Endothelial cell of umbilical vein (primary cell): ENCODE data around the gene UNKL. TPM values are rescaled to one million over a fixed set of nuclear protein-coding genes. Genes with fewer than 3 reads are reported as not detected.

Source experiments
- BruUV-seq: library from RNA; stranded (reverse); fragments of 400-500 nt; replicated peaks from 2 replicates; lab custom pipeline; 2021; lab: Mats Ljungman, UMichigan
- CTCF ChIA-PET: fragments of 300-600, 350-600 bp; sonication (Branson Sonifier 250); formaldehyde crosslinking; loops from one replicate; lab custom pipeline; 2021; ENCODE audit warnings: antibody characterized with exemption, inconsistent platforms; lab: Charles Lee
- POLR2A ChIA-PET: fragments of 300-600, 350-600 bp; sonication (Branson Sonifier 250); formaldehyde crosslinking; loops from one replicate; lab custom pipeline; 2021; ENCODE audit warnings: antibody characterized with exemption, inconsistent platforms; lab: Charles Lee
- DNase-seq: peaks from one replicate; pipeline ENCODE4 v3.0.0-alpha.2; 2011; ENCODE audit warnings: low read depth, low spot score
- FAIRE-seq: peaks from 2 replicates; lab custom pipeline; 2011; peaks lifted over from hg19 to GRCh38; lab: Jason Lieb, UNC
- H2AFZ ChIP-seq: 2 replicates; pipeline ENCODE4 v1.6.0; 2012; ENCODE audit warnings: low read depth, low read length, control low read depth, inconsistent platforms
- H3K27ac ChIP-seq: 2 replicates; pipeline ENCODE4 v1.5.1; 2011; ENCODE audit warnings: low read depth, mild to moderate bottlenecking, control low read depth, low read length, moderate library complexity; ENCODE audit not compliant: insufficient read depth
- H3K27me3 ChIP-seq, 2 experiments: 2 replicates each; pipeline versions ENCODE4 v1.6.0 to v1.6.1; 2011; ENCODE audit warnings: low read length in 2 of 2, mixed read lengths in 1 of 2; ENCODE audit not compliant: control insufficient read depth in 2 of 2, insufficient read depth in 2 of 2
- H3K36me3 ChIP-seq, 2 experiments: 2 replicates in 1 of 2; 3 replicates in 1 of 2; pipeline ENCODE4 v1.5.1; 2011; ENCODE audit warnings: low read length in 2 of 2, mild to moderate bottlenecking in 1 of 2, moderate library complexity in 1 of 2; ENCODE audit not compliant: control insufficient read depth in 2 of 2, insufficient read depth in 2 of 2; ENCODE audit errors: extremely low read depth in 1 of 2
- H3K4me1 ChIP-seq: 3 replicates; pipeline ENCODE4 v1.5.1; 2011; ENCODE audit warnings: mild to moderate bottlenecking, low read length; ENCODE audit not compliant: control insufficient read depth, insufficient read depth; ENCODE audit errors: extremely low read depth
- H3K4me2 ChIP-seq: 2 replicates; pipeline ENCODE4 v1.6.1; 2011; ENCODE audit warnings: low read length, control low read depth, mixed read lengths; ENCODE audit not compliant: insufficient read depth
- H3K4me3 ChIP-seq, 3 experiments: fragments of 200-600 bp in 1 of 3; sonication (generic), shearing (Covaris generic) in 1 of 3; replicated peaks in 1 of 3; 2 replicates each; pipeline ENCODE4 v1.5.1; 2011 to 2016; ENCODE audit warnings: control low read depth in 3 of 3, low read length in 3 of 3, mild to moderate bottlenecking in 2 of 3, inconsistent platforms in 1 of 3, low read depth in 1 of 3, moderate library complexity in 1 of 3; ENCODE audit not compliant: insufficient read depth in 1 of 3
- H3K79me2 ChIP-seq: 2 replicates; pipeline ENCODE4 v1.6.0; 2012; ENCODE audit warnings: low read length, inconsistent platforms; ENCODE audit not compliant: control insufficient read depth, insufficient read depth
- H3K9ac ChIP-seq: replicated peaks from 2 replicates; pipeline ENCODE3; 2011; ENCODE audit warnings: low read length, control low read depth; ENCODE audit not compliant: insufficient read depth; ENCODE audit errors: extremely low read depth
- H3K9me1 ChIP-seq: replicated peaks from 3 replicates; pipeline ENCODE4 v1.6.0; 2011; ENCODE audit warnings: mild to moderate bottlenecking, low read length; ENCODE audit not compliant: control insufficient read depth, insufficient read depth; ENCODE audit errors: extremely low read depth
- H3K9me3 ChIP-seq: replicated peaks from 2 replicates; pipeline ENCODE4 v1.5.1; 2012; ENCODE audit warnings: low read length, inconsistent platforms; ENCODE audit not compliant: control insufficient read depth, insufficient read depth
- H4K20me1 ChIP-seq: replicated peaks from 2 replicates; pipeline ENCODE3; 2011; ENCODE audit warnings: mild to moderate bottlenecking, low read length; ENCODE audit not compliant: control insufficient read depth, insufficient read depth; ENCODE audit errors: extremely low read depth
- EZH2 ChIP-seq: IDR thresholded peaks from 2 replicates; pipeline ENCODE4 v1.6.1; 2012; ENCODE audit warnings: borderline replicate concordance, low read depth, mild to moderate bottlenecking, moderate library complexity, low read length, inconsistent platforms; ENCODE audit not compliant: severe bottlenecking
- FOS ChIP-seq: IDR thresholded peaks from 2 replicates; pipeline ENCODE4 v1.6.1; 2011; ENCODE audit warnings: mild to moderate bottlenecking, low read length, moderate library complexity, borderline replicate concordance; ENCODE audit not compliant: insufficient read depth
- GATA2 ChIP-seq: IDR thresholded peaks from 2 replicates; pipeline ENCODE4 v1.7.0; 2011; ENCODE audit warnings: low read depth, mild to moderate bottlenecking, moderate library complexity, mixed read lengths, low read length; ENCODE audit not compliant: insufficient read length, insufficient read depth
- JUN ChIP-seq: IDR thresholded peaks from 2 replicates; pipeline ENCODE4 v1.6.1; 2011; ENCODE audit warnings: borderline replicate concordance, low read depth; ENCODE audit not compliant: insufficient read length, insufficient read depth
- MYC ChIP-seq: IDR thresholded peaks from one replicate; pipeline ENCODE4 v1.6.1; 2011; ENCODE audit warnings: mild to moderate bottlenecking, low read depth, low read length
- POLR2A ChIP-seq: IDR thresholded peaks from 2 replicates; pipeline ENCODE4 v1.6.1; 2012; ENCODE audit warnings: low read depth, mild to moderate bottlenecking, control low read depth, low read length
- dilution Hi-C: fragments of 300-500 bp; cut with MboI; formaldehyde crosslinking; loops from one replicate; pipeline ENCODE4 v1.15.0; 2019; ENCODE audit warnings: low sequenced_read_pairs; ENCODE audit not compliant: extremely low pct_ligation_motif_present
- intact Hi-C: fragments of 100-400 bp; cut with micrococcal nuclease; formaldehyde crosslinking; loops from one replicate; pipeline ENCODE4 v1.10.0; 2022
- polyA plus RNA-seq, 4 experiments: library from polyadenylated mRNA; depleted of rRNA in 3 of 4; stranded (reverse) in 3 of 4; unstranded in 1 of 4; fragments of >200 nt; gene quantifications; 2 replicates each; pipeline versions ENCODE4 v1.2.1 to v1.2.3, GENCODE V29; 2011 to 2012; ENCODE audit warnings: missing spikeins in 1 of 4
- total RNA-seq: library from RNA; stranded (reverse); gene quantifications from 2 replicates; pipeline ENCODE4 v1.2.3, GENCODE V29; 2021
- TF ChIP-seq, protein P1 (sequence below), 2 donors: IDR thresholded peaks; 1 replicate in 1 of 2; 2 replicates in 1 of 2; pipeline ENCODE4 v1.5.1; 2011; ENCODE audit warnings: low read length in 2 of 2, mild to moderate bottlenecking in 2 of 2, moderate library complexity in 2 of 2, control low read depth in 1 of 2, inconsistent platforms in 1 of 2, low read depth in 1 of 2; ENCODE audit not compliant: insufficient read depth in 1 of 2; ENCODE audit errors: extremely low read depth in 1 of 2
- TF ChIP-seq, protein P2 (sequence below): IDR thresholded peaks from 2 replicates; pipeline ENCODE4 v1.6.1; 2011; ENCODE audit not compliant: insufficient read depth, insufficient read length

UNKL gene
- total and polyA plus RNA-seq, 2 donors (not counting 3 experiments of a cell fraction or from before 2014, with no cell fraction given), result 17.1 to 32.8 TPM

DNA sequence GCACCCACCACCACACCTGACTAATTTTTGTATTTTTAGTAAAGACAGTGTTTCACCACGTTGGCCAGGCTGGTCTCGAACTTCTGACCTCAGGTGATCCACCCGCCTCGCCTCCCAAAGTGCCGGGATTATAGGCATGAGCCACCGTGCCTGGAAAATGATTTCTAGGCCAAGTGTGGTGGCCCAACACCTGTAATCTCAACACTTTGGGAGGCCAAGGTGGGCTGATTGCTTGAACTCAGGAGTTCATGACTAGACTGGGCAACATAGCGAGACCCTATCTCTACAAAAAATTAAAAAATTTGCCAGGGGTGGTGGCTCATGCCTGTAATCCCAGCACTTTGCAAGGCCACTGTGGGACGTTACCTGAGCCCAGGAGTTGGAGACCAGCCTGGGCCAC is 92.1 kb downstream of the UNKL start:
- Histone ChIP-seq H3K9me3 (no peaks in the 10 kb centered on the region), H3K27me3 (no peaks in the 10 kb centered on the region), H3K9me1 (no peaks in the 10 kb centered on the region), H3K79me2 (peaks cover 12% of the 10 kb centered on the region), H3K9ac (no peak overlapping the region), H3K4me1 (no peaks in the 10 kb centered on the region), H3K27ac (no peak overlapping the region), H2AFZ (no peak overlapping the region), H4K20me1 (no peaks in the 10 kb centered on the region), H3K36me3 (peaks cover 16 to 55% of the 10 kb centered on the region in 2 experiments), H3K4me3 (no peak overlapping the region), H3K4me2 (no peak overlapping the region)
- ChIA-PET POLR2A (no interaction called here), CTCF (no interaction called here)
- intact Hi-C loops, result no loop called here
- DNase-seq (no peak), FAIRE-seq (no peak)
- TF ChIP-seq FOS (no peak), EZH2 (no peak), GATA2 (no peak), MYC (no peak), JUN (no peak), POLR2A (no peak)
- TF ChIP-seq, protein P1, sequence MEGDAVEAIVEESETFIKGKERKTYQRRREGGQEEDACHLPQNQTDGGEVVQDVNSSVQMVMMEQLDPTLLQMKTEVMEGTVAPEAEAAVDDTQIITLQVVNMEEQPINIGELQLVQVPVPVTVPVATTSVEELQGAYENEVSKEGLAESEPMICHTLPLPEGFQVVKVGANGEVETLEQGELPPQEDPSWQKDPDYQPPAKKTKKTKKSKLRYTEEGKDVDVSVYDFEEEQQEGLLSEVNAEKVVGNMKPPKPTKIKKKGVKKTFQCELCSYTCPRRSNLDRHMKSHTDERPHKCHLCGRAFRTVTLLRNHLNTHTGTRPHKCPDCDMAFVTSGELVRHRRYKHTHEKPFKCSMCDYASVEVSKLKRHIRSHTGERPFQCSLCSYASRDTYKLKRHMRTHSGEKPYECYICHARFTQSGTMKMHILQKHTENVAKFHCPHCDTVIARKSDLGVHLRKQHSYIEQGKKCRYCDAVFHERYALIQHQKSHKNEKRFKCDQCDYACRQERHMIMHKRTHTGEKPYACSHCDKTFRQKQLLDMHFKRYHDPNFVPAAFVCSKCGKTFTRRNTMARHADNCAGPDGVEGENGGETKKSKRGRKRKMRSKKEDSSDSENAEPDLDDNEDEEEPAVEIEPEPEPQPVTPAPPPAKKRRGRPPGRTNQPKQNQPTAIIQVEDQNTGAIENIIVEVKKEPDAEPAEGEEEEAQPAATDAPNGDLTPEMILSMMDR (IDR thresholded peaks at IDR 0.05; ENCODE audit: extremely low read depth in 1 of 2, insufficient read depth in 1 of 2, low read depth in 1 of 2, low read length in 2 of 2), result no peak
- TF ChIP-seq, protein P2, sequence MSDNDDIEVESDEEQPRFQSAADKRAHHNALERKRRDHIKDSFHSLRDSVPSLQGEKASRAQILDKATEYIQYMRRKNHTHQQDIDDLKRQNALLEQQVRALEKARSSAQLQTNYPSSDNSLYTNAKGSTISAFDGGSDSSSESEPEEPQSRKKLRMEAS, result no peak
- dilution Hi-C loops, result no loop called here
- BruUV-seq, result no TSS peak
